H1 (cell line): ENCODE results near the gene MARK3. TPM values are rescaled to one million over a fixed set of nuclear protein-coding genes. Genes with fewer than 3 reads are reported as not detected.
A peak's percentile ranks its signal among the peaks of the same experiment; 100 is the strongest.

Source experiments
- CTCF ChIA-PET: fragments of 300-600 bp; sonication (Branson Sonifier 250); formaldehyde crosslinking; loops from one replicate; lab custom pipeline; 2021; ENCODE audit not compliant: partially characterized antibody; lab: Charles Lee
- POLR2A ChIA-PET: fragments of 300-600 bp; sonication (Branson Sonifier 250); formaldehyde crosslinking; loops from one replicate; lab custom pipeline; 2021; ENCODE audit warnings: inconsistent platforms; ENCODE audit not compliant: partially characterized antibody; lab: Charles Lee
- DNase-seq, 2 experiments: peaks; one replicate each; pipeline versions ENCODE4 v3.0.0 to v3.0.0-alpha.2; 2010 to 2022; ENCODE audit warnings: low spot score in 2 of 2, low read depth in 1 of 2, mixed read lengths in 1 of 2
- FAIRE-seq: peaks from 2 replicates; lab custom pipeline; 2011; peaks lifted over from hg19 to GRCh38; lab: Jason Lieb, UNC
- H2AFZ ChIP-seq: 2 replicates; pipeline ENCODE4 v1.8.1; 2012; ENCODE audit warnings: low read length, inconsistent platforms
- H2AK5ac ChIP-seq: 2 replicates; pipeline ENCODE4 v1.6.1; 2013; ENCODE audit warnings: low read depth, low read length
- H2BK120ac ChIP-seq: replicated peaks from 2 replicates; pipeline ENCODE3; 2013; ENCODE audit warnings: low read depth, low read length, inconsistent platforms
- H2BK12ac ChIP-seq: 2 replicates; pipeline ENCODE4 v1.6.1; 2013; ENCODE audit warnings: low read depth, low read length
- H2BK15ac ChIP-seq: 2 replicates; pipeline ENCODE4 v1.6.1; 2013; ENCODE audit warnings: low read length
- H2BK20ac ChIP-seq: 2 replicates; pipeline ENCODE4 v1.6.1; 2013; ENCODE audit warnings: low read length
- H2BK5ac ChIP-seq: 2 replicates; pipeline ENCODE4 v1.6.1; 2013; ENCODE audit warnings: low read depth, low read length
- H3K14ac ChIP-seq: 2 replicates; pipeline ENCODE4 v1.6.1; 2013; ENCODE audit warnings: inconsistent platforms; ENCODE audit not compliant: insufficient read length
- H3K18ac ChIP-seq: 2 replicates; pipeline ENCODE4 v1.6.1; 2013; ENCODE audit warnings: low read length; ENCODE audit errors: extremely low read depth
- H3K23ac ChIP-seq: 2 replicates; pipeline ENCODE4 v1.6.1; 2013; ENCODE audit warnings: inconsistent platforms; ENCODE audit not compliant: insufficient read length
- H3K23me2 ChIP-seq: 2 replicates; pipeline ENCODE4 v1.6.1; 2013; ENCODE audit warnings: low read depth, low read length
- H3K27ac ChIP-seq: 2 replicates; pipeline ENCODE4 v1.6.1; 2011; ENCODE audit warnings: low read depth, low read length, inconsistent platforms
- H3K27me3 ChIP-seq, 4 experiments: replicated peaks in 1 of 4; 1 replicate in 1 of 4; 2 replicates in 3 of 4; pipeline versions ENCODE4 v1.6.1 to v1.8.1; 2011 to 2013; ENCODE audit warnings: low read length in 3 of 4, mild to moderate bottlenecking in 3 of 4, inconsistent platforms in 2 of 4, mixed read lengths in 2 of 4, moderate library complexity in 1 of 4; ENCODE audit not compliant: control insufficient read depth in 3 of 4, insufficient read depth in 3 of 4; ENCODE audit errors: extremely low read depth in 1 of 4
- H3K36me3 ChIP-seq, 4 experiments: 2 replicates each; pipeline versions ENCODE4 v1.6.1 to v1.8.1; 2011 to 2013; ENCODE audit warnings: mild to moderate bottlenecking in 4 of 4, low read length in 3 of 4, moderate library complexity in 2 of 4, control low read depth in 1 of 4, inconsistent platforms in 1 of 4; ENCODE audit not compliant: insufficient read depth in 4 of 4, control insufficient read depth in 2 of 4
- H3K4ac ChIP-seq: replicated peaks from 2 replicates; pipeline ENCODE3; 2013; ENCODE audit warnings: low read length, low read depth, mixed read lengths, inconsistent platforms; ENCODE audit not compliant: insufficient read length
- H3K4me1 ChIP-seq, 4 experiments: replicated peaks in 1 of 4; 1 replicate in 1 of 4; 2 replicates in 3 of 4; pipeline versions ENCODE4 v1.6.1 to v1.8.1; 2011 to 2013; ENCODE audit warnings: low read length in 3 of 4, inconsistent platforms in 2 of 4, mixed read lengths in 1 of 4; ENCODE audit not compliant: insufficient read depth in 4 of 4, control insufficient read depth in 3 of 4
- H3K4me2 ChIP-seq, 2 experiments: 2 replicates each; pipeline versions ENCODE4 v1.6.1 to v1.8.1; 2011 to 2013; ENCODE audit warnings: low read depth in 2 of 2, low read length in 2 of 2, control low read depth in 1 of 2, inconsistent platforms in 1 of 2, mild to moderate bottlenecking in 1 of 2; ENCODE audit not compliant: insufficient read depth in 1 of 2
- H3K4me3 ChIP-seq, 4 experiments: fragments of 200-600, 300-600 bp in 1 of 4; sonication (generic), shearing (Covaris generic), sonication (Bioruptor Twin) in 1 of 4; 2 replicates each; pipeline versions ENCODE4 v1.5.1 to v1.8.1; 2011 to 2016; ENCODE audit warnings: low read length in 4 of 4, low read depth in 3 of 4, control low read depth in 2 of 4, inconsistent platforms in 2 of 4, mild to moderate bottlenecking in 2 of 4, mixed read lengths in 1 of 4, moderate library complexity in 1 of 4; ENCODE audit not compliant: insufficient read depth in 2 of 4; ENCODE audit errors: extremely low read depth in 1 of 4
- H3K56ac ChIP-seq: replicated peaks from 2 replicates; pipeline ENCODE3; 2013; ENCODE audit warnings: low read depth, mild to moderate bottlenecking, mixed read lengths, low read length, inconsistent platforms; ENCODE audit not compliant: insufficient read length
- H3K79me1 ChIP-seq: 2 replicates; pipeline ENCODE4 v1.6.1; 2013; ENCODE audit warnings: low read depth, low read length, control low read depth
- H3K79me2 ChIP-seq, 2 experiments: 2 replicates each; pipeline versions ENCODE4 v1.6.1 to v1.8.1; 2012 to 2013; ENCODE audit warnings: low read length in 2 of 2, mild to moderate bottlenecking in 2 of 2, inconsistent platforms in 1 of 2; ENCODE audit not compliant: insufficient read depth in 2 of 2, control insufficient read depth in 1 of 2
- H3K9ac ChIP-seq, 4 experiments: replicated peaks in 1 of 4; 1 replicate in 1 of 4; 2 replicates in 3 of 4; pipeline versions ENCODE4 v1.6.1 to v1.8.1; 2011 to 2013; ENCODE audit warnings: low read depth in 3 of 4, low read length in 3 of 4, control low read depth in 2 of 4, mild to moderate bottlenecking in 2 of 4, moderate library complexity in 2 of 4, inconsistent platforms in 1 of 4; ENCODE audit errors: extremely low read depth in 1 of 4
- H3K9me3 ChIP-seq, 2 experiments: 2 replicates each; pipeline versions ENCODE4 v1.6.1 to v1.8.1; 2012 to 2013; ENCODE audit warnings: mild to moderate bottlenecking in 2 of 2, moderate library complexity in 2 of 2, control low read depth in 1 of 2, inconsistent platforms in 1 of 2, low read depth in 1 of 2, low read length in 1 of 2, mixed read lengths in 1 of 2; ENCODE audit not compliant: insufficient read depth in 2 of 2
- H4K20me1 ChIP-seq, 2 experiments: replicated peaks in 1 of 2; 2 replicates each; pipeline versions ENCODE3 to v1.8.1; 2011 to 2013; ENCODE audit warnings: inconsistent platforms in 2 of 2, low read length in 2 of 2, mild to moderate bottlenecking in 1 of 2; ENCODE audit not compliant: insufficient read depth in 2 of 2, control insufficient read depth in 1 of 2
- H4K5ac ChIP-seq: 2 replicates; pipeline ENCODE4 v1.6.1; 2013; ENCODE audit warnings: low read length, low read depth, mixed read lengths, inconsistent platforms; ENCODE audit not compliant: insufficient read length
- H4K8ac ChIP-seq: 2 replicates; pipeline ENCODE4 v1.8.0; 2013; ENCODE audit warnings: mild to moderate bottlenecking, moderate library complexity, low read length, inconsistent platforms; ENCODE audit not compliant: insufficient read depth; ENCODE audit errors: extremely low read depth
- H4K91ac ChIP-seq: replicated peaks from 2 replicates; pipeline ENCODE3; 2013; ENCODE audit warnings: low read length, mixed read lengths, inconsistent platforms; ENCODE audit not compliant: insufficient read length
- BACH1 ChIP-seq: IDR thresholded peaks from 2 replicates; pipeline ENCODE4 v1.6.1; 2012; ENCODE audit warnings: low read length, improper control_type of control experiment
- CBX8 ChIP-seq: fragments of 300-800, 300-1000 bp; sonication (generic); IDR thresholded peaks from 2 replicates; pipeline ENCODE4 v1.7.1; 2016; ENCODE audit warnings: low read depth, low read length, borderline replicate concordance
- EGR1 ChIP-seq: IDR thresholded peaks from 2 replicates; pipeline ENCODE4 v1.6.1; 2011; ENCODE audit warnings: low read depth, low read length, borderline replicate concordance
- KDM5A ChIP-seq: fragments of 200-600 bp; IDR thresholded peaks from 2 replicates; pipeline ENCODE4 v1.7.1; 2012; ENCODE audit warnings: mild to moderate bottlenecking, low read length, inconsistent platforms, mixed read lengths
- PHF8 ChIP-seq: fragments of 200-600 bp; sonication (generic); conservative IDR thresholded peaks from 2 replicates; pipeline ENCODE4 v1.7.1; 2012; ENCODE audit warnings: low read depth, mild to moderate bottlenecking, inconsistent platforms, low read length, moderate library complexity
- POLR2AphosphoS5 ChIP-seq: IDR thresholded peaks from 2 replicates; pipeline ENCODE4 v1.6.1; 2011; ENCODE audit warnings: low read depth, low read length
- RFX5 ChIP-seq: IDR thresholded peaks from 2 replicates; pipeline ENCODE4 v1.6.1; 2011; ENCODE audit warnings: low read depth, low read length, improper control_type of control experiment, borderline replicate concordance
- TBP ChIP-seq: IDR thresholded peaks from 2 replicates; pipeline ENCODE4 v1.6.1; 2011; ENCODE audit warnings: low read depth, low read length, improper control_type of control experiment
- WGBS, 2 experiments: shearing (Covaris generic) in 1 of 2; methylation state at CpG; one replicate each; pipeline versions ENCODE4 v1.1.6 to v1.1.7; 2013 to 2015; ENCODE audit warnings: low lambda C conversion rate in 2 of 2, mixed read lengths in 2 of 2, inconsistent platforms in 1 of 2, low coverage in 1 of 2, missing lambda C conversion rate in 1 of 2; ENCODE audit not compliant: insufficient replicate concordance in 2 of 2, insufficient coverage in 1 of 2, insufficient read length in 1 of 2; ENCODE audit errors: extremely low coverage in 1 of 2, missing lambda C conversion rate in 1 of 2; 5-methylcytosine and 5-hydroxymethylcytosine counted together
- polyA plus RNA-seq, 7 experiments: library from polyadenylated mRNA; depleted of rRNA in 3 of 7; stranded (reverse) in 5 of 7; unstranded in 2 of 7; fragments of >200 nt in 5 of 7; fragments of 200-250 nt in 2 of 7; gene quantifications; 1 replicate in 5 of 7; 2 replicates in 1 of 7; 4 replicates in 1 of 7; pipeline versions ENCODE4 v1.2.1 to v1.2.3, GENCODE V29; 2011 to 2013; ENCODE audit warnings: missing spikeins in 2 of 7, mixed read lengths in 2 of 7
- total RNA-seq: library from RNA; stranded (reverse); fragmentation: NEBNext Ultra II Directional; extraction: Animal tissue kit (Norgen Biotek cat#: 25700); gene quantifications from 2 replicates; pipeline ENCODE4 v1.2.1, GENCODE V29; 2021
- TF ChIP-seq, protein P1 (sequence below): IDR thresholded peaks from 2 replicates; pipeline ENCODE4 v1.6.1; 2012; ENCODE audit warnings: inconsistent platforms

Gene MARK3
- total and polyA plus RNA-seq, 2 of the 8 experiments (the other 6 are each of a cell fraction or from before 2014, with no cell fraction given): 39.4 to 76.9 TPM

DNA sequence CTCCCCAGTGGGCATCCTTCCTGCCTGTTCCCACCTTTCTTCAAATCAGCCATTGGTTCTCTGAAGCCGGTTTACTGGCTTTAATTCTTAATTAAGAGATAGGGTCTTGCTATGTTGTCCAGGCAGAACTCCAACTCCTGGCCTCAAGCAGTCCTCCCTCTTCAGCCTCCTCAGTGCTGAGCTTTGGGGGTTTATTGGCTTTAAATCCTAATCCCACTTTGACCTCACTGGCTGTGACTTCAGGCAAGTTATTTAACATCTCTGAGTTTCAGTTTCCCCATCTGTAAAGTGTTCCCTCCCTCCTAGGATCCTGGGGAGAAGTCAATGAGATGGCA lies 141.7 kb downstream of the MARK3 start:
- peaks cover 21% of the 10 kb centered on the region for H3K79me1 ChIP-seq
- ChIA-PET POLR2A (interaction anchor here (9.6 to 29.8 kb wide), 2 partner anchors 8 to 14 kb away, joined by 140 to 844 read pairs; partner anchors contain the start of gene CKB), CTCF (interaction anchor here (0.6 to 28.8 kb wide), 4 partner anchors 10 to 67 kb away, joined by 3 to 921 read pairs (median 118); partner anchors contain the start of gene CKB)
- H3K4me1 ChIP-seq: peaks cover 0 to 16% (median 14%) of the 10 kb centered on the region in 4 experiments; a peak in 6 of 7 replicates
- H2BK12ac ChIP-seq: no peak overlapping the region
- 0 out of 2 replicates have a peak overlapping the region, but pooled peaks have one; percentile 53 for H2AK5ac ChIP-seq
- no peak overlapping the region for H3K4me2 ChIP-seq
- 80% methylated on average over 1 of the region's 1 CpG; no CpG with 5 or more reads in 1 of the 2 experiments for WGBS, 2 experiments
- no peak overlapping the region for H2AFZ ChIP-seq
- H2BK20ac ChIP-seq: no peak overlapping the region
- no peak overlapping the region for H4K5ac ChIP-seq
- H4K20me1 ChIP-seq: peaks cover 5 to 25% of the 10 kb centered on the region in 2 experiments
- H3K27me3 ChIP-seq: peaks cover 3 to 23% (median 13%) of the 10 kb centered on the region in 4 experiments
- H3K9me3 ChIP-seq: no peaks in the 10 kb centered on the region
- no peak overlapping the region for H3K14ac ChIP-seq
- H2BK5ac ChIP-seq: no peak overlapping the region
- H3K18ac ChIP-seq: no peak overlapping the region
- H3K36me3 ChIP-seq: no peaks in the 10 kb centered on the region; a peak in 1 of 8 replicates
- H4K8ac ChIP-seq: peak overlapping the region; percentile 35; the same call in 1 of the 2 replicates
- H3K23ac ChIP-seq: no peak overlapping the region
- H4K91ac ChIP-seq: no peak overlapping the region
- FAIRE-seq (no peak), DNase-seq (no peak)
- H3K23me2 ChIP-seq: peaks cover 16% of the 10 kb centered on the region; the same call in 1 of the 2 replicates
- TF ChIP-seq KDM5A: no peak
- TF ChIP-seq PHF8: no peak
- TF ChIP-seq CBX8: no peak
- no peak for TF ChIP-seq POLR2AphosphoS5
- TF ChIP-seq EGR1: no peak
- TF ChIP-seq, protein P1, sequence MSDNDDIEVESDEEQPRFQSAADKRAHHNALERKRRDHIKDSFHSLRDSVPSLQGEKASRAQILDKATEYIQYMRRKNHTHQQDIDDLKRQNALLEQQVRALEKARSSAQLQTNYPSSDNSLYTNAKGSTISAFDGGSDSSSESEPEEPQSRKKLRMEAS: no peak
- TF ChIP-seq BACH1: no peak
- TF ChIP-seq RFX5: no peak
- no peak for TF ChIP-seq TBP
- no peak overlapping the region for H3K9ac ChIP-seq
- no peak overlapping the region for H3K56ac ChIP-seq
- no peak overlapping the region for H2BK15ac ChIP-seq
- H3K4me3 ChIP-seq: no peak overlapping the region
- H3K27ac ChIP-seq: no peak overlapping the region
- peaks cover 5 to 23% of the 10 kb centered on the region in 2 experiments; a peak in 3 of 4 replicates for H3K79me2 ChIP-seq
- no peak overlapping the region for H3K4ac ChIP-seq
- H2BK120ac ChIP-seq: no peak overlapping the region
